NOMO-1 (cell line): ENCODE measurements around the gene SIPA1L2.
"Not testable (repeated sequence)": the region's sequence is repeated elsewhere in the genome, so short reads cannot be mapped to it uniquely, and the experiment has no call there.

Experiments used
- DNase-seq, 2 experiments: peaks; one replicate each; lab custom pipeline; 2025; ENCODE audit not compliant: unreplicated experiment in 2 of 2; lab: John Stamatoyannopoulos, UW

Gene SIPA1L2

DNA sequence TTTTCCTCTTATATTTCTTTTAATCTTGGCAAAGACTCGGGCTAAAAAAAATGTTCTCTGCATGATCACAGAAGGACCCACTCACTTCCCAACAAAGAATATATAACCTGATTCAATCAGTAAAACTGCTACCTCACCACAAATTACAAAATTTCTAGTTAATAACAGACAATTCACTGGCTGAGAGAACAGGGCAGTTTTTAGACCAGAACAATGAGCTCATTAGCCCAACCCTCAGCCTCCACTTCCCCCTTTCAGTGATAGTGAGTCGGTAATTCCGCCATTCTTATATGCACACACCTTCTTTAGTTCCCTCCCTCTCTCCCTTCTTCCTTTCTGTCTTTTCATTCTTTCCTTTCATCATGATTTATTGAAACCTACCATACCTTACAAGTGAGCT, 8.9 kb downstream of the SIPA1L2 start:
- DNase-seq = peak; percentile 54 to 55

DNA sequence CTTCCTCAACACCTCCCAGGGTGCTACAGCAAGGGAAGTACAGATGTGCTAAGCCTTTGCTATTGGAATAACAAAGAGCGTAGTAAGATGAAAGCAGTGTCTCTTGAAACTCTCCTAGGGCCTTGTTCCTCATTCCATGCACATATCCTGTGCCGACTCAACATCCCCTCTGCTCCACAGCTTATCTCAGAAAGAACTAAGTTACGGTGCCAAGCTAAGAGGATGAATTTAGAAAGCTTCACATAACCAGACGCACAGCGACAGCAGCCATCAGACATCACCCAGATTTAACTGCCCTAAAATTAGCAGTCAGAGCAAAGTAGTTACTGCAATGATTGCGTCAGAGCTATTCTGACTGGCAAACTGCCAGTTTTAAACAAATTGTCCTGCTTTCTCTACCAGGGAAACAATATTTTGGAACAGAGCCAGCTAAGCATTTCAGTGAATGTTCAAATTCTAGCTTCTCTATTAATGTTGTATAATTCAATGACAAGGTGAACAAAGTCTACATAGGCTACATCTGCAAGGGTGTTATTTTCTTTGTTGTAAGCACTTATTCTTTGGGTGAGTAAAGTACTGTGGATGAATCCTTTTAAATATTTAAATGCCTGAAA, 9.5 kb downstream of the SIPA1L2 start:
- peak; percentile 51 to 92 for DNase-seq

DNA sequence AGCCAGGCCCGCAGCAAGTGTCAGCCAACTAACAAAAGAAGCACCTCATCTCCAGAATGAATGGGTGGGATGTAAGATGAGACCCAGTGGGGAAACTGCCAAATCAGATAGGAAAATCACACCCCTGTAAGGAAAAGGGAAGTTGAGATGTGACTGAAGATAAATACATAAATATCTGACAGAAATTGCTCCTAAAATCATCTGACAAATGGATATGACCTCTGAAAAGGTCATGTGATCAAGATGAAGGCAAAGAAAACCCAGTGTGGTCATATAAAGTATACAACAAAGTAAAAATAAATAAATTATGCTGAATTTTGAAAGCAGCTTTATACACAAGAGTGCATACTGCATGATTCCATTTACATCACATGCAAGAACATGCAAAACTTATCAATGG, 12.7 kb downstream of the SIPA1L2 start:
- DNase-seq = no peak

DNA sequence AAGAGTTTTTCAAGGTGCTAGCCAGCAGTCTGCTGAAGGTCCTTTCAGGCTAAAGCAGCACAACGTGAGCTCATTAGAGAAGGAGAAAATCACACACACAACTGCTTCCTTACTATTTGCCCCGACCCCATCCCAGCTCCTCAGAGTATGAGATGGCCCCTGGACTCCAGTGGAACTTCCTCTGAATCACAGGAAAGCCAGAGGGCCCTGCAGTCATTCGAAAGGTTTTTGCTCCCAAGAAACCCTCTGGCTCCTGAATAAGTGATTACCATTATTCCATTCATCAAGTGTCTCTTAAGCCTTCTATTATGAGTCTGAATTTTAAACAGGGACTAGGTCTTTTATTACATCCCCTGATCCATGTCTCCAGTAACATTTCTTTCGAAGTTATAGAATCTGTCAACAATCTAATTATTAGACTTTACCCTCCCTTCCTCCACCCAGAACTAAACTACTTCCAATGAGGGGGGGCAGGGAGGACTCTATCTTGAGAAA, 14.6 kb downstream of the SIPA1L2 start:
- DNase-seq = no peak

DNA sequence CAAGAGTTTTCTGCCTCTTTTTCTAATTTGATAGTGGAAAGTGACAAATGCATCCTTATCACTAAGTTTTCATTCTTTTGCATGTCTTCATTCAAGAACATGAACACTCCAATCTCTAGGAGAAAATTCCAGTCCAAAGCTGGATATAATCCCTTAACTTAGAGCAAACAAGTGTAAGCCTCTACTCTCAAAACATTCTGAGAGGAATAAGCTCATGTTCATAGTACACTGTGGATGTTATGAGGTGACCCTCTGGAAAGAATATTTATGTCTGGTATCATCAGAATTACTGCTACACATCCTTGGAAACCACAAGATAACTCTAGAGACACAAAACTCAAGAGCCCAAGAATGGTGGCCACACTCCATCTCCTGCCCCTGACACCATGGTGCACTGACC, 15.1 kb downstream of the SIPA1L2 start:
- DNase-seq = no peak

DNA sequence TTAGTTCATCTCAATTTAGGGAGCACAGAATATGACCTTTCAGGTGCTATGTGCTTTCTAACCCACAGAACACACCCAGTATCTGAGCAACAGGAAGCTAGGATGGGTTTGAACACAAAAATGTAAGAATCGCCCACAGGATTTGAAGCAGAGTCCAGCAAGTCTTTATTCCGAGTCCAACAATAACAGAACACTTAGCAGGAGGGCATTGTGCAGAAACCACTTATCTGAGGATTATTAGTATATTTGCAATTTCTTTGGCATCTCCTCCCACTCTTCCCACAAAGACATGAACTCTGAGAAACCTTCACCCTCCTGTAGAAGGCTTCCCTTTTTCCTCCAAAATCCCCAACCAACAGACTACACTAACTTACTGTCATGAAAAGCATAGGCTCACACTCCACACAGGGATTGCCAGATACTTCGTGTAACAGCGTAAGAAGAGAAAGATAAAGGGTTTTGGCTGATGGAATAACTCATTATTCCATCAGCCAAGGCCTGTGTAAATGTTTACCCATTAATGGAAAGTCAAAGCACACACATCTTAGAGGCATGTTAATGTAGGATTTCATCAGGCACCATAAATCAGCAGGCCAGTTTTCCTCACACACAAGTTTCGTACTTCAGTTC, 16.1 kb downstream of the SIPA1L2 start:
- DNase-seq = no peak

DNA sequence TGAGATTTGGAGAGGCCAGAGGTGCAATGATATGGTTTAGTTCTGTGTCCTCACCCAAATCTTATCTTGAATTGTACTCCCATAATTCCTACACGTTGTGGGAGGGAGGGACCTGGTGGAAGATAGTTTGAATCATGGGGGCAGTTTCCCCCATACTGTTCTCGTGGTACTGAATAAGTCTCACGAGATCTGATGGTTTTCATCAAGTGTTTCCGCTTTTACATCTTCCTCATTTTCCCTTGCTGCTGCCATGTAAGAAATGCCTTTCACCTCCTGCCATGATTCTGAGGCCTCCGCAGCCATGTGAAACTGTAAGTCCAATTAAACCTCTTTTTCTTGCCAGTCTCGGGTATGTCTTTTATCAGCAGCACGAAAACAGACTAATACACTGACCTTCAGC, 17.1 kb downstream of the SIPA1L2 start:
- not testable (repeated sequence) for DNase-seq

DNA sequence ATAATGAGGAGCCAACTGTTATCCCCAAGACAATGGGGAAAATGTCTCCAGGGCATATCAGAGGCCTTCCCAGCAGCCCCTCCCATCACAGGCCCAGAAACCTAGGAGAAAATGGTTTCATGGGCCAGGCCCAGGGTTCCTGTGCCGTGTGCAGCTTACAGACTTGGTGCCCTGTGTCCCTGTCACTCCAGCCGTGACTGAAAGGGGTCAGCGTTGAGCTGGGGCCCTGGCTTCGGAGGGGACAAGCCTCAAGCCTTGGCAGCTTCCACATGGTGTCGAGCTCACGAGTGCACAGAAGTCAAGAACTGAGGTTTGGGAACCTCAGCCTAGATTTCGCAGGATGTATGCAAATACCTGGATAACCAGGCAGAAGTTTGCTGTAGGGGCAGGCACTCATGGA, 18.1 kb downstream of the SIPA1L2 start:
- no peak for DNase-seq

DNA sequence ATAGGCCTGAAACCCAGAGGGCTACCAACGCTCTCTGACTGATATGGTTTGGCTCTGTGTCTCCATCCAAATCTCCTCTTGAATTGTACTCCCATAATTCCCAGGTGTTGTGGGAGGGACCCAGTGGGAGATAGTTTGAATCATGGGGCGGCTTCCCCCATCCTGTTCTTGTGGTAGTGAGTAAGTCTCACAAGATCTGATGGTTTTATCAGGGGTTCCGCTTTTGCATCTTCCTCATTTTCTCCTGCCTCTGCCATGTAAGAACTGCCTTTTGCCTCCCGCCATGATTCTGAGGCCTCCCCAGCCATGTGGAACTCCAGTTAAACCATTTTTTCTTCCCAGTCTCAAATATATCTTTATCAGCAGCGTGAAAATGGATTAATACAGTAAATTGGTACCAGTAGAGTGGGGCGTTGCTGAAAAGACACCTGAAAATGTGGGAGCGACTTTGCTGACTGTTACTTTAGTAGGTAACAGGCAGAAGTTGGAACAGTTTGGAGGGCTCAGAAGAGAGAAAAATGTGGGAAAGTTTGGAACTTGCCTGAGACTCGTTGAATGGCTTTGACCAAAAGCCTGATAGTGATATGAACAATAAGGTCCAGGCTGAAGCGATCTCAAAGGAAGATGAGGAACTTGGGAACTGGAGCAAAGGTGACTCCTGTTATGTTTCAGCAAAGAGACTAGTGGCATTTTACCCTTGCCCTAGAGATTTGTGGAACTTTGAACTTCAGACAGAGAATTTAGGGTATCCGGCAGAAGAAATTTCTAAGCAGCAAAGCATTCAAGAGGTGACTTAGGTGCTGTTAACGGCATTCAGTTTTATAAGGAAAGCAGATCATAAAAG, 18.8 kb downstream of the SIPA1L2 start:
- DNase-seq = peak; percentile 18 to 49

DNA sequence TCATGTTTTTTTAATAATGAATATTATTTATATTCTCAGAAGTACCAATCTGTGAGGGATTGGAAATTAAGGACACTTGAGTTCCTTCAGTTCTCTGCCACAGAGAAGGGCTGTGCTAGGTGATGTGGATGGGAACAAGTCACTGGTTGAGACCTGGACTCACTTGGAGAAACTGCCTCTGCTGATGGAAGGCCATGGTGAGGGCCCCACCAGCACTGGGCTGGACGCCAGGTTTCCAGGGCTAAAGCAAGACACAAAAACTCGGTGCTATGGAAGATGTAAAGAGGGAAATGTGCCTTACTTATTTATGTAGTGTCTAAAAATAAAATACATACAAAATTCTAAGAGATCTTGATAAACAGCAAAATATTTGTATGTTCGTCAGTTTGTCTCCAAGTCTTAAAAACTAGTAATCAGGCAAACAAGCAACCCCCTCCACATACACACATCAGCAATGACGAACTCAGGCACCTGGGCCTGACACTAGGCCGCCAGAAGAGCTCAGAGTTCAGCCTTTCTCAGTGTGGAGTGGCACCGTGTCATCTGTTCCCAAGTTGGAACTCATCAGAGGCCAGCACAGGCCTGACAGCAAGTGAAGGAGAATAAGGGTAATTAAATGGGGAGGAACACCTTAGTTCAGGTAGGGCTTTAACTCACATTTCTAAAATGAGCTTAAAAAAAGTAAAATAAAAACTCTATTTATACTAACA, 19.6 kb downstream of the SIPA1L2 start:
- no peak for DNase-seq

DNA sequence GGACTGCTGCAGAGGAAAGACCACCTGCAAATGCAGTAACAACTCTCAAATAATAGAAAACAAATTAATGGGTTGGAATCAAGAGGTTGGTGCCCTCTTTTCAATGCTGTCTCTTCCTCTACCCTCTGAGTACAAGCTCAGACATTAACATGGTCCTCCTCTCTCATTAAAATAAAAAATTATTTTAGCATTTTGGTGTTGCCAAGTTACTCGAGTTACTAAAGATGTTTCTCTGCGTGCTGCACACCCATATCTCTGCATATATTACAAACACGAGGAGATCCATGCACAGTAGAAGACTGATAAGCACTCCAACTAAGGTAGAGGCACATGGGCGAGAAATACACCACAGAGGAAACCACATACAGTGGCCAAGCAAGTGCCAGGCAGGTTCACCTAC, 21.5 kb downstream of the SIPA1L2 start:
- DNase-seq = no peak

DNA sequence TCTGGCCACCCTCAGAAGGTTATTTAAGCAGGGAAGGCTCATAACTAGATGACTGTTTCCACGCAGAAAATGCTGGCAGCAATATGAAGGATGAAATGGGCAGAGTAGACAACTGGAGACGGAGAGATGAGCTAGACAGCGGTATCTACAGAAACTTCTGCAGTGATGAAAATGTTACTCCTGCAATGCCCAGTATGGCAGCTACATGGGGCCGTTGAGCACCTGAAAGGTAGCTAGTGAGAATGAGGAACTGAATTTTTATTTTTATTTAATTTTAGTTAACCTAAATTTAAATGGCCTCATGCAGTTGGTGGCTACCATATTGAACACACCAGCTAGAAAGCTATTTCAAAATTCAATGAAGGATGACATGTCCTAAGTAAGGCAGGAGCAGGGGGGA, 27.3 kb downstream of the SIPA1L2 start:
- no peak for DNase-seq

DNA sequence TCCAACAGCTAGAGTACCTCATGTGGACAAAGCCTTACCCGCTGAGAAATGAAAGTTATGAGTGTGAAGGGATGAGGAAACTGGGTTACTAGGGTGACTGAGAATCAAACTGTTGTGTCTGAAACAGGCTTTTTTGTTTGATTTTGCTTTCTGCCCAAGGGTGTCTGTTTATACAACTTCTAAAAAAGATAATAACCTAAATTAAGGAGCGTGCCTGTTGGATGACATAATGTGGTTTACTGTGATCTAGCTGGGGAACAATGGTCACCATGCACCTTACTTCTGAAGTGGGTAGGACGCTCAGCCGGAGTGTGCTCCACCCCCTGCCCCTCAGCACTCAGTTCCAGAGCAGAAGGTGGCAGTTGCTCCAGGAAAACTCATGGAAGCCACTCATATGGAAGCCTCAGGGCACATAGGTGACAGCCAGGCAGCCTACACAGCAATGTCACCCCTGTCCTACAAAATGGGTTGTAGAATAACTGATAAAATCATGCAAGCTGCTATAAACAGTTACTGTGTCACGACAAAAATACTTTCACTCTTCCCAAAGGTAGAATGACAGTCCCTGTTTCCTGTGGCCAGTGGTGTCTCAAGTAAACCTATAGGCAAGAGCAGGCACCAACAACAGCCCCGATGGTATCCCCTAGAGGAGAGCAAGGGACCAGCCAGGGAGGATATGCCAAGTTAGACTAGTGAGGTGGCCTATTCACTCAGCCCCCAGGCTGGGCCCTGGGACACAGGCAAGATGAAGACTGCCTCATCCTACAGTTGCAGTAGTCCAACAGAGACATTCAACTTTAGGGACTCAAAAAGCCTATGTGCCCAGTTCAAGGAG, 29.3 kb downstream of the SIPA1L2 start:
- DNase-seq = peak in 1 of 2 experiments; percentile 62

DNA sequence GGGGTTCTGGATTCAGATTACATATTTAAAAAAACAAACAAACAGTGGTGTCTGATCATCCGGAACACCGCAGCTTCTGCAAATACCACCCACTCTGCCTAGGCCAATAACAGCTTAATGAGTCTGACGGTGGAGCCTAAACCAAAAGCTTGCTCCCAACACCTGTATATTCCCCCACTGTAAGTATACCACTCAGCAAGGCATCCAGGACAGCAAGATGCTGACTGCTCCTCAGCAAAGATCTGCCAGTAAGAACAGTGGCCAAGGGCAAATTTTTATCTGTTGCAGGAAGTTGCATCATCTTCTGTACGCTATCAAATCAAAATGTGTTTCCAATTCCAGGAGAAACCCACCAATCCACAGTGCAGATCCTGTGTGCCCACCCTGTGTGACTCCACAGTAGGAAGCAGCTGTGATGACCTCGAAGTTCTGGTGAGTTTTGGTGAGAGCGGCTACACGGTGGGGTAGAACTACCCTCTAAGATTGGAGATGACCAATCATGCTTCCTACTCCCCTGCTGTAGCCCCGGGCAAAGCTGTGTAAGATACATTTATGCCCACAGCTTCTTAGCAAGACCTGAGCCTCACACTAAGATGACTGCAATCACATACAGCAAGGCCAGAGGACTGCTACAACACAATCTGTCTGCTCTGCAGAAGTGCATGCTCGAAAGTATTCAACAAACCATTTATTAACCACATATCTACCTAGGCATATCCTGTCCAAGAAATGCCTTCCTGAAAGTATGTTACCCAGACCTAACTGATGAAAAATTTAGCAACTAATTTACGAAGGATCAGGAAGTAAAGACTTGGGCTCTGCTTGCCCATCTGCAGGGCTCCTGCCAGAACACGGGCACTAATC, 30.5 kb downstream of the SIPA1L2 start:
- DNase-seq = peak in 1 of 2 experiments; percentile 28

DNA sequence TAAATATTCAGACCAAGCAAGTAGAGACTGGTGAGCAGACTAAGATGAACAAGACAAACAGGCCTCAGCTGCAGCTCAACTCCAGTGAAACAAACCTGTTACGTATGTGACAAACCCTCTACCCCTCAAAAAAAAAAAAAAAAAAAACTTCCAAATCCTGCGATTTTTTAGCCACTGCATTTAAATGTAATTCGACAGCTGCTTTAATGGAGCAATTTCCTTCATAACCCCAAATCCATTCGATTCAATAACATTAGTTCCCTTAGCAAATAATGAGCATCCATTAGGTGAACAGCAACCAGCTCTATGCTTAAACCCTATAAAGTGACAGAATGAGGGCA, 31.1 kb downstream of the SIPA1L2 start:
- DNase-seq = no peak

DNA sequence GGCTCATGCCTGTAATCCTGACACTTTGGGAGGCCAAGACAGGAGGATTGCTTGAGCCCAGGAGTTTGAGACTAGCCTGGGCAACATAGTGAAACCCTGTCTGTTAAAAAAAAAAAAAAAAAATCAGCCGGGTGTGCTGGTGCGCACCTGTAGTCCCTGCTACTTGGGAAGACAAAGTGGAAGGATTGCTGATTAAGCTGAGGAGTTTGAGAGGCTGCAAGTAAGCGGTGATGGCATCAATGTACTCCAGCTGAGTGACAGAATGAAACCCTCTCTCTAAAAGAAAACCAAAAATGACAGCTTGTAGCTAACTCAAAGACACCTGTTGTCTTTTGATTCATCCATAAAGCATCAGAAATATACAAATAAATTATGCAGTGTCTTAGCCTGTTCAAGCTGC, 31.8 kb downstream of the SIPA1L2 start:
- DNase-seq = no peak

DNA sequence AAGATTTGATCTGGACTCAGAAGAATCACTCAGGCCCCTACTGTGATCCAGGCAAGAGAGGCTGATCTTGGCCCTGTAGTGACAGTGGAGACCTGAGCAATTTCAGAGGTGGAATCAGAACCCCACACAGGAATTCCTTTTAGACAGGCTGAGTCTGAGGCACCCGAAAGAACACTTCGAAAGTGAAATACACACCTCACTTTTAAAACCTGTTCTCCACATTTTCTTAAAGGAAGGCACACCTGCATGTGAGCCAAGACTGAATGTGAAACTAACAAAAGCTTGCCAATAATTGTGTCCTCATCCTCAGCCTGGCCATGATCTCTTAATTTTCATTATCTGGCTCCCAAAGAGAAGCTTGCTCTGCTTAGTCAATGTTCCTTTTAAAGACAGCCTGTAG, 32.2 kb downstream of the SIPA1L2 start:
- DNase-seq = no peak

DNA sequence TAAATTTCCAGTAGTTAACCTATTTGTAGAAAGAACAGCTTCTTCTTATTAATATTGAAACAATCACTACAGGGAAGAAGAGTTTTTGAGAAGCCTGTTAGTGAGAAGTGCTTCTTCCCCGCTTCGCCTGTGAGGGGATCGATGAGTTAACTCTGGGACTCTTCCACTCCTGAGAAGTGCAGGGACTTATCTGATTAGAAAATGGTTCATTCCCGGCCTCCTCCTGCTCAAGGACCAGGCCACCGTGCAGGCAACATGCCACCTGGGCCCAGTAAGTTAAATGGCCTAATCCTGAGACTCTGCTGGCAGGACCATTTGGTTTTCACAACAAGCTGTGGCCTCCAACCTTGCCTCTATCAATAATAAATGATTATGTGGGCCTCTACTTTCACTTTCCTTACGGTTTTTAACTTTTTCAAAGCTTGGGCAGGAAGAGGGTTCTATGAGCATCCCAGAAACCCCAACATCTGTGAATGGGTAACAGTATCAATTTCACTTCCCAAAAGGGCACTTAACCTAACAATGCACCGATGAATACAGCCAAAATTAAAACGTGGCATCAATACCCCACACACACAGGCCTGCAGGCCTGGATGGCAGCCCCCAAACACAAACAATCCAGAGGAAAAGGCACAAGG, 33.1 kb downstream of the SIPA1L2 start:
- no peak for DNase-seq
